ENCODE results near the gene SURF4.

DNA sequence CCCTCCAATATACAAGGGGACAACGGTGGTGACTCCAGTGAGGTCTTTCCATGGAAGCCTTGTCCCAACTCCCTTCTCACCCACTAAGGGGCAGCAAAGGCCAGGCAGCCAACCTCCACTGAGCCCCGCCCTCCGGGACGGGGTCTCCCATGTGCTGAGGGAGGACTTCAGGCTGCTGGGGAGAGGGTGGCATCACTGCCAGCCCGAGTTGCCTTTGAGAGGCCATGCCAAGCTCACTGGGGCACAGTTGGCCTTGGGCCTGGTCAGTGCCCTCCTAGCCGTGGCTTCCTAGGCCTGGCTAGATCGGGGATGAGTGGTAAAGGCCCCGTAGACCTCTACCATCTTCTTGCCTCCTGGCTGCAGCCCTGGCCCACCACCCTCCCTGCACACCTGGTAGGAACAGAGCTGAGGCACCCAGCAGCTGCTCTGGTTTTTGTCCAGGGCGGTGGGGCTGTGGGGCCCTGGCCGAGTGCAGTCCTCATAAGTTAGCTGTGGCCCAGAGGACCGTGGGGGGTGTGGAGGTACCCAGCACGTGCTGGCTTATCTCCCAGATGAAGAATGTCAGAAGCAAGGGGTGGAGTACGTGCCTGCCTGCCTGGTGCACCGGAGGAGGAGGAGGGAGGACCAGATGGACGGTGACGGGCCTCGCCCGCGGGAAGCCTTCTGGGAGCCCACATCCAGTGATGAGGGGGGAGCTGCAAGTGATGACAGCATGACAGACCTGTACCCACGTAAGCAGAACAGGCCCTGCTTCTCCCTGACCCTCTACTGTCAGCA, 16.3 kb downstream of the SURF4 start:
- peak; percentile 30 for TF ChIP-seq CTCF (IDR thresholded peaks at IDR 0.05; ENCODE audit: borderline replicate concordance, extremely low read depth, low read length, poor library complexity, severe bottlenecking)
- TF ChIP-seq EZH2 (IDR thresholded peaks at IDR 0.05; ENCODE audit: borderline replicate concordance, low read depth, low read length, severe bottlenecking): no peak
